Activated naive CD4-positive, alpha-beta T cell treated with anti-CD3 and anti-CD28 coated beads, Interleukin-2, amount 50 U/mL, for 72 hours (primary cell): ENCODE measurements around the gene LAMA4. TPM values are rescaled to one million over a fixed set of nuclear protein-coding genes. Genes with fewer than 3 reads are reported as not detected.
"Not testable (repeated sequence)": the region's sequence is repeated elsewhere in the genome, so short reads cannot be mapped to it uniquely, and the experiment has no call there.

Experiments used
- ATAC-seq, 2 donors: fragments of 150-1000 bp; cut with Tn5 transposase; 2 replicates each; pipeline ENCODE4 v1.10.0; 2021; ENCODE audit warnings: mild to moderate bottlenecking in 2 of 2, moderate library complexity in 2 of 2
- DNase-seq, 2 donors: peaks; one replicate each; pipeline ENCODE4 v3.0.0; 2021 to 2022; ENCODE audit warnings: low spot score in 2 of 2
- H3K27ac Mint-ChIP-seq, 2 donors: one replicate each; pipeline ENCODE4 v1.8.0; 2022; ENCODE audit warnings: mild to moderate bottlenecking in 2 of 2, mixed read lengths in 2 of 2
- H3K36me3 Mint-ChIP-seq, 2 donors: one replicate each; pipeline ENCODE4 v1.8.0; 2022; ENCODE audit warnings: mixed read lengths in 2 of 2
- H3K9me3 Mint-ChIP-seq, 2 donors: one replicate each; pipeline ENCODE4 v1.8.0; 2022; ENCODE audit warnings: mixed read lengths in 2 of 2
- total RNA-seq, 2 donors: library from RNA; stranded (reverse); gene quantifications; one replicate each; pipeline ENCODE4 v1.2.3, GENCODE V29; 2022

LAMA4 gene
- total RNA-seq, 2 donors from 2014 or later = not detected

- ATAC-seq (peak; percentile 67 to 89), DNase-seq (no peak)
- peak overlapping the region in 1 of 2 donors; percentile 78 for H3K27ac Mint-ChIP-seq
Observed at GRCh38 chr6:112117554-112117953, 136.8 kb downstream of the LAMA4 start.

GRCh38 chr6:112116221-112116620 lies 138.1 kb downstream of the LAMA4 start:
- Mint-ChIP-seq H3K36me3 (no peaks in the 10 kb centered on the region), H3K9me3 (no peaks in the 10 kb centered on the region), H3K27ac (no peak overlapping the region)
- DNase-seq = no peak
- no peak for ATAC-seq

More at GRCh38 chr6:112117554-112117953, 136.8 kb downstream of the LAMA4 start:
- H3K36me3 Mint-ChIP-seq = no peaks in the 10 kb centered on the region
- H3K9me3 Mint-ChIP-seq = no peaks in the 10 kb centered on the region

DNA sequence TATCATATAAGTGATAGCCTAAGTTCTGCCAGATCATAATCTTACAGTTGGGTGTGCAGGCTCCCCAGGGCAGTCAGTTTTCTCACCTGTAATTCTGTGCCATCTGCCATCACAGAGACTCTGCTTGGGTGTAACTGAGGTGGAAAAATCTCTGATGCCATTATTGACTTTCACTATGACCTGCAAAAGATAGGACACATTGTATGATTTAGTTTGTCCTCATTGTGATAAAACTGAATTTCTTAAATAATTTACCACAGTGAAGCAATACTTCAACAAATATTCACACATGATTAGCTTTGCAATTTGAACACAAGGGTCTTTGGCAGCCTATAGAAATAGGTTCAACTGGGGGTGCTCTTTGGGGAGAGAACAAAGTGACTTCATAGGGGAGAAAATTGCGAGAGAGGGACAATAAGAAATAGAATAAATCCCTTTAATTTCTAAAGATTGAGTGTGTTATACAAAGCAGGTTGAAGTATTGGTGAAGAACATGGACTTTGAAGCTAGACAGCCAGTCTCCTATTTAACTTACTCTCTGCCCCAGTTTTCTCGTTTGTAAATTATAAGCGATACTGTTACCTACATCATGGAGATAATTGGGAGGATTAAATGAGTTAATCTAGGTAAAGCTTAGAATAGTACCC lies 139.7 kb downstream of the LAMA4 start:
- H3K27ac Mint-ChIP-seq = no peak overlapping the region
- DNase-seq (no peak), ATAC-seq (no peak)
- no peaks in the 10 kb centered on the region for H3K9me3 Mint-ChIP-seq
- no peaks in the 10 kb centered on the region for H3K36me3 Mint-ChIP-seq

DNA sequence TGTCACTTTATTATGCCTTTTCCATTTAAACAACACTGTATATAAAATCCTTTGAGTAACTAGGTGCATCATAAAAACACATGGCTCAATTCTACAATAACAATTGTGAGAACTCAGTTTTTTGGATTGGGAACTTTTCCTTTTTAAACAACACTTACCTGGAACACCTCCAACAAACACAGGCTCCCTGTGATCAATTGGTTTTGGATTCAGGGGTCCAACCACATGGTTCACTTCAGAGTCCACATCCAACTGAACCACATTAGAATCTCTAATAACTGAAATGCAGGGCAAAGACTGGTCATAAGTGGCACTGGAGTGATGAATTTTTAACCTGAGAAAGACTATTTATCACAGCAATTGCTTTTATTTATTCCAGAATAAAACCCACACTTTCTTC lies 140.4 kb downstream of the LAMA4 start:
- no peak overlapping the region for H3K27ac Mint-ChIP-seq
- DNase-seq (no peak), ATAC-seq (no peak)
- H3K36me3 Mint-ChIP-seq = no peaks in the 10 kb centered on the region
- H3K9me3 Mint-ChIP-seq = no peaks in the 10 kb centered on the region

DNA sequence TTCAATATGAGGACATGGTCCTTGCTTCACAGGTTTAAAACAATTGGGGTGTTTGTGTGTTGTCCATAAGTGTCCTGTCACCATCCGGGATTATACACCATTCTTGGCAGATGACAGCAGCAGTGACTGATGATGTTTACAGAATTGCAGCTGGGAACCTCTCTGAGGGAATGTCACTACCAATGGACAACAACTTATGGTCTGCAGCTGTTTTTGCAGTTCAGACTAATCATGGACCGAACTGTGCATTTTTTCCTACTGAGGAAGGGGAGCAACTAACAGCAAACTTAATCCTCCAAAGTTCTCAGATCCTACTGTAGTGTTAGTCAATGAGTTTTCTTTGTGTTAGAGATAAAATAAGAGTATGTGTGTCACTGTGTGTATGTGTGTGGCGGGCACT lies 140.9 kb downstream of the LAMA4 start:
- H3K36me3 Mint-ChIP-seq = no peaks in the 10 kb centered on the region
- ATAC-seq (no peak), DNase-seq (no peak)
- no peaks in the 10 kb centered on the region for H3K9me3 Mint-ChIP-seq
- H3K27ac Mint-ChIP-seq = no peak overlapping the region

- Mint-ChIP-seq H3K27ac (no peak overlapping the region), H3K9me3 (peaks cover 5 to 10% of the 10 kb centered on the region in 2 donors), H3K36me3 (peaks cover 0 to 6% of the 10 kb centered on the region in 2 donors)
- no peak for DNase-seq
- ATAC-seq = no peak
Observed at GRCh38 chr6:112109262-112109661, 145.1 kb downstream of the LAMA4 start.

DNA sequence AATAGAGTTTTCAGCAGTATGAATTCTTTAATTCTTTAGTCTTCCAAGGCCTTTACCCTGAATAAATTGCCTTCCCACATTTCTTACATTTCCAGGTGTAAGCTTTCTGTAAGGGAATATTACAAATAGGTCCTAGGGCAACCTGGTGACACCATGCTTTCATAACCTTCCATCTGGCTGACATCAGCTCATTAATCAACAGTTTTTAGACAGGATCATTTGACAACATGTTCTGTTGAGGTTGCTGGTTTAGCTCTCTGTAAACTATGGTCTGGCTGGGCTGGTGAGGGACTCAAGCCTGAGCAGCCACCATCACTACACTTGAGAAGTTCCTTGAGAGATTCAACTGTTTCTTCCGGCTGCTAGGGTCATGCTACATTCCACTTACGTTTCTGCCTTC lies 147.8 kb downstream of the LAMA4 start:
- peaks cover 5 to 10% of the 10 kb centered on the region in 2 donors for H3K9me3 Mint-ChIP-seq
- DNase-seq (no peak), ATAC-seq (no peak)
- peaks cover 0 to 11% of the 10 kb centered on the region in 2 donors for H3K36me3 Mint-ChIP-seq
- H3K27ac Mint-ChIP-seq = no peak overlapping the region

DNA sequence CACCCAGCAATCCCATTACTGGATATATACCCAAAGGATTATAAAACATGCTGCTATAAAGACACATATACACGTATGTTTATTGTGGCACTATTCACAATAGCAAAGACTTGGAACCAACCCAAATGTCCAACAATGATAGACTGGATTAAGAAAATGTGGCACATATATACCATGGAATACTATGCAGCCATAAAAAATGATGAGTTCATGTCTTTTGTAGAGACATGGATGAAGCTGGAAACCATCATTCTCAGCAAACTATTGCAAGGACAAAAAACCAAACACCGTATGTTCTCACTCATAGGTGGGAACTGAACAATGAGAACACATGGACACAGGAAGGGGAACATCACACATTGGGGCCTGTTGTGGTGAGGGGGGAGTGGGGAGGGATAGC lies 148.3 kb downstream of the LAMA4 start:
- H3K9me3 Mint-ChIP-seq, H3K27ac Mint-ChIP-seq, DNase-seq, ATAC-seq: not testable (repeated sequence)
- H3K36me3 Mint-ChIP-seq = peaks cover 0 to 11% of the 10 kb centered on the region in 2 donors

- no peak for ATAC-seq
- H3K9me3 Mint-ChIP-seq = peaks cover 5 to 10% of the 10 kb centered on the region in 2 donors
- no peak overlapping the region for H3K27ac Mint-ChIP-seq
- DNase-seq = no peak
- peaks cover 0 to 11% of the 10 kb centered on the region in 2 donors for H3K36me3 Mint-ChIP-seq
Observed at GRCh38 chr6:112100561-112100960, 153.8 kb downstream of the LAMA4 start.

GRCh38 chr6:112096901-112097300 lies 157.5 kb downstream of the LAMA4 start:
- Mint-ChIP-seq H3K27ac (no peak overlapping the region), H3K9me3 (no peaks in the 10 kb centered on the region), H3K36me3 (no peaks in the 10 kb centered on the region)
- ATAC-seq (no peak), DNase-seq (no peak)

DNA sequence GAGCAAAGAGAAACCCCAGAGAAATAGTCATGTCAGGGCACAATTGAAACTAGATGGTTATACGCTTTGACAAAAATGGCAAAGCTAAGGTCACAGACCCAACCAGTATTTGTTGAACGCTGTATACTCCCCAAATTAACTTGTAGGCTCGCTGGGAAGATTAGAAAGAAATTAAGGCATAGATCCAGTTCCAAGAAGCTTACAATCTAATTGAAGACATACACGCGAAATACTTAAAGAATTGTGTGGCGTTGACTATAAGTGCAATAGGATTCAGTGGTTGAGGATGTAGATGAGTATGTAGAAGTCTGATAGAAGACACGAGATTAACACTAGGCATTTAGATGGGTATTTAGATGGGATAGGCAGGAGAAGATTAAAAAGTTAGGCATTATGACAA lies 166.5 kb downstream of the LAMA4 start:
- ATAC-seq = no peak
- no peak overlapping the region for H3K27ac Mint-ChIP-seq
- H3K9me3 Mint-ChIP-seq = no peaks in the 10 kb centered on the region
- no peak for DNase-seq
- no peaks in the 10 kb centered on the region for H3K36me3 Mint-ChIP-seq

DNA sequence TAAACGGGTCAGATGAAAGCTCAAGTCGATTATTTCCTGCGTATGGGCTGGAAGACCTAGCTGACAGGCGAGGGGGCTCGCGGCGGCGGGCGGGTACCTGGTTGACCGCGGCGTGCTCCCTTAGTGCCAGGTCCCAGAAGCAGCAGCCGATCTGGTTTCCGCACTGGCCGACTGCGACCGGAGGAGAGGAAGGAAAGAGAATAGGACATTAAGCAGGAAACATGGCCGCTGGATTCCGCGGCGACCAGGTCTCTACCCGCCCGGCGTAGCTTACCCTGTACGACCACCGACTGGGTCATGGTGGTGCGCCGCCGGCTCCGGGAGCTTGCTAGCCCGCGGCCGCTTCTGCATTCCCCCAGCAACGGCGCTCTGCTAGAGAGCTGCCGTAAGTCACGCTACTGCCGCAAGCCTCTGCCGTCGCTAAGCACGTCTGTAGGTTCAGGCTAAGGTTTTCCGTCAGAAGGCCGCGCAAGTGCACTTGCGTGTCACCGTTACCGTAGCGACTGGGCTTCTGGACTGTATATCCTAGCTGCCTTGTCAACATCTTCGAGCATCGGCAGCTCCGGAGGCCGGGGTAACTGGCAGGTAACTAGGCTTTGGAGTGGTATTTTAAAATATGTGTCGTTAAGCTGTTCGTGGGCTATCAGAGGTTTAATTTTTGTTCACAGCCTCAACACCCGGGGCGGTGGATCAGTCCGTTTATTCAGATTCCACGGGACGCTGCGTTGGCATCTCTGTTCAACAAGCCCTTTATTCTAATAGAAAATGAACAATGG lies 167.0 kb downstream of the LAMA4 start, which contains the start of the genes FAM229B and TUBE1:
FAM229B (plus strand) TSS at position 456 of the 776 bp plus-strand sequence. CDS start 11,693 bp downstream, outside the sequence.
TUBE1 (minus strand) TSS at position 347 of the 776 bp plus-strand sequence; CDS start at position 299, 48 bp downstream.
- Mint-ChIP-seq H3K27ac (no peak within 1 kb of the TSS), H3K9me3 (no peaks in the 10 kb centered on the region), H3K36me3 (no peaks in the 10 kb centered on the region)
- peak; percentile 96 for ATAC-seq
- peak; percentile 80 to 86 for DNase-seq

- Mint-ChIP-seq H3K27ac (no peak overlapping the region), H3K36me3 (no peaks in the 10 kb centered on the region), H3K9me3 (no peaks in the 10 kb centered on the region)
- DNase-seq (peak in 1 of 2 donors; percentile 3), ATAC-seq (peak; percentile 44 to 53)
Observed at GRCh38 chr6:112086744-112087135, 167.6 kb downstream of the LAMA4 start.

- DNase-seq = no peak
- no peak overlapping the region for H3K27ac Mint-ChIP-seq
- H3K36me3 Mint-ChIP-seq = no peaks in the 10 kb centered on the region
- ATAC-seq = no peak
- no peaks in the 10 kb centered on the region for H3K9me3 Mint-ChIP-seq
Observed at GRCh38 chr6:112085286-112086065, 168.9 kb downstream of the LAMA4 start.

GRCh38 chr6:112081569-112081968 lies 172.8 kb downstream of the LAMA4 start:
- no peaks in the 10 kb centered on the region for H3K36me3 Mint-ChIP-seq

GRCh38 chr6:112066606-112067005 lies 187.8 kb downstream of the LAMA4 start:
- DNase-seq (no peak), ATAC-seq (no peak)
- H3K36me3 Mint-ChIP-seq = no peaks in the 10 kb centered on the region
- H3K9me3 Mint-ChIP-seq = no peaks in the 10 kb centered on the region
- no peak overlapping the region for H3K27ac Mint-ChIP-seq

More at GRCh38 chr6:112081569-112081968, 172.8 kb downstream of the LAMA4 start:
- ATAC-seq (no peak), DNase-seq (no peak)
- no peaks in the 10 kb centered on the region for H3K9me3 Mint-ChIP-seq
- no peak overlapping the region for H3K27ac Mint-ChIP-seq
